PC-3 (cell line): ENCODE results near the gene OLFM4. TPM values are rescaled to one million over a fixed set of nuclear protein-coding genes. Genes with fewer than 3 reads are reported as not detected.

Source experiments
- ATAC-seq: fragments of 200-7000 bp; cut with Tn5 transposase; 2 replicates; pipeline ENCODE4 v1.9.1; 2020; ENCODE audit warnings: mild to moderate bottlenecking, moderate library complexity
- BruUV-seq: library from RNA; stranded (reverse); fragments of 400-500 nt; replicated peaks from 2 replicates; lab custom pipeline; 2021; lab: Mats Ljungman, UMichigan
- CTCF ChIA-PET: fragments of 300-600 bp; sonication (Branson Sonifier 250); formaldehyde crosslinking; loops from one replicate; lab custom pipeline; 2022; ENCODE audit warnings: antibody characterized with exemption; lab: Charles Lee
- POLR2A ChIA-PET: fragments of 300-600 bp; sonication (Branson Sonifier 250); formaldehyde crosslinking; loops from one replicate; lab custom pipeline; 2022; ENCODE audit warnings: antibody characterized with exemption; ENCODE audit not compliant: unreplicated experiment; lab: Charles Lee
- DNase-seq: peaks from one replicate; pipeline ENCODE4 v3.0.0-alpha.2; 2015
- H2AFZ ChIP-seq: fragments of 300-600 bp; sonication (generic); 2 replicates; pipeline ENCODE4 v1.6.0; 2016; ENCODE audit warnings: antibody characterized with exemption, low read length
- H3F3A ChIP-seq: fragments of 300-600 bp; sonication (generic); one replicate; pipeline ENCODE4 v1.6.0; 2017; ENCODE audit warnings: antibody characterized with exemption, low read length, control low read depth, mild to moderate bottlenecking; ENCODE audit not compliant: unreplicated experiment
- H3K27ac ChIP-seq: fragments of 300-600 bp; sonication (generic); 2 replicates; pipeline ENCODE4 v1.5.1; 2016; ENCODE audit warnings: mild to moderate bottlenecking, low read length
- H3K27me3 ChIP-seq: fragments of 300-600 bp; sonication (generic); 2 replicates; pipeline ENCODE4 v1.6.1; 2016; ENCODE audit warnings: low read length, mixed read lengths
- H3K36me3 ChIP-seq: fragments of 300-600 bp; sonication (generic); 2 replicates; pipeline ENCODE4 v1.6.1; 2016; ENCODE audit warnings: low read depth, mixed run types, low read length, mixed read lengths
- H3K4me1 ChIP-seq: fragments of 300-600 bp; sonication (generic); 2 replicates; pipeline ENCODE4 v1.5.1; 2016; ENCODE audit warnings: low read length; ENCODE audit not compliant: insufficient read depth
- H3K4me2 ChIP-seq: fragments of 300-600 bp; sonication (generic); 2 replicates; pipeline ENCODE4 v1.6.0; 2016; ENCODE audit warnings: low read length
- H3K4me3 ChIP-seq: fragments of 300-600 bp; sonication (generic); 2 replicates; pipeline ENCODE4 v1.5.1; 2016; ENCODE audit warnings: mild to moderate bottlenecking, low read length, mixed read lengths
- H3K79me2 ChIP-seq: fragments of 300-600 bp; sonication (generic); 2 replicates; pipeline ENCODE4 v1.6.1; 2017; ENCODE audit warnings: low read length, mixed read lengths
- H3K9ac ChIP-seq: fragments of 300-600 bp; sonication (generic); 2 replicates; pipeline ENCODE4 v1.6.0; 2016; ENCODE audit warnings: mild to moderate bottlenecking, low read length
- H3K9me2 ChIP-seq: fragments of 300-600 bp; sonication (generic); replicated peaks from 2 replicates; pipeline ENCODE4 v1.6.1; 2016; ENCODE audit warnings: mixed run types, low read length, mixed read lengths
- H3K9me3 ChIP-seq: fragments of 300-600 bp; sonication (generic); 2 replicates; pipeline ENCODE4 v1.6.1; 2016; ENCODE audit warnings: low read length, mixed read lengths
- H4K20me1 ChIP-seq: fragments of 300-600 bp; sonication (generic); 2 replicates; pipeline ENCODE4 v1.6.1; 2016; ENCODE audit warnings: low read length, mixed read lengths
- EZH2 ChIP-seq: fragments of 300-600 bp; sonication (generic); IDR thresholded peaks from one replicate; pipeline ENCODE4 v1.6.1; 2017; ENCODE audit warnings: antibody characterized with exemption, mild to moderate bottlenecking, low read length; ENCODE audit not compliant: unreplicated experiment
- EZH2phosphoT487 ChIP-seq: fragments of 300-600 bp; sonication (generic); IDR thresholded peaks from 2 replicates; pipeline ENCODE4 v1.6.1; 2018; ENCODE audit warnings: mild to moderate bottlenecking, antibody characterized with exemption, low read length, borderline replicate concordance
- intact Hi-C: fragments of 100-400 bp; cut with micrococcal nuclease; formaldehyde crosslinking; loops from 2 replicates; pipeline ENCODE4 v1.9.0; 2023
- total RNA-seq: library from RNA; depleted of rRNA; stranded (reverse); fragments of >200 nt; gene quantifications from 2 replicates; pipeline ENCODE4 v1.2.3, GENCODE V29; 2014
- TF ChIP-seq, protein P1 (sequence below): fragments of 300-600 bp; sonication (generic); conservative IDR thresholded peaks from 2 replicates; pipeline ENCODE4 v1.5.1; 2017; ENCODE audit warnings: antibody characterized with exemption, low read depth, mild to moderate bottlenecking, low read length

The OLFM4 gene
- total RNA-seq, 1 experiment from 2014 or later = not detected

DNA sequence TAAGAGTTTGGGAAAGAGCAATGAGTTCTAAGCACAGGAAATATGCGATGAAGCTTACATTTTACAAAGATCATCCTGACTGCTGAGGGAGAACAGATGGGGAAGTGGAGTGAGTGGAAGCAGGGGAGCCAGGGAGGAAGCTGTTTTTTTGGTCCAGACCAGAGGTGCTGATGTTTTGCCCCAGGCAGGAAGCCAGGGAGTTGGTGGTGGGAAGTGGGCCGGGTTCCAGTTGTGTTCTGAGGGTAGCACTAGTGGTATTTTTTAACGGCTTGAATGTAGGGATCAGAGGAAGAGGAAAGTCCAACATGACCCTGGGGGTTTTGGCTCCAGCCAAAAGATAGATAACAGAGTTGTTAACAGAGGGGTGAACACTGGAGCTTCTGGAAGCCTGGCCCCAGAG lies 20.7 kb upstream of the OLFM4 start:
- Histone ChIP-seq H3K27ac (no peak overlapping the region), H3K4me3 (no peak overlapping the region), H3K79me2 (no peaks in the 10 kb centered on the region), H3K27me3 (no peaks in the 10 kb centered on the region), H3K9me2 (no peaks in the 10 kb centered on the region), H3K9me3 (no peaks in the 10 kb centered on the region), H3K4me2 (no peak overlapping the region), H2AFZ (no peak overlapping the region), H3F3A (no peaks in the 10 kb centered on the region), H3K9ac (no peak overlapping the region), H3K36me3 (no peaks in the 10 kb centered on the region), H4K20me1 (no peaks in the 10 kb centered on the region), H3K4me1 (no peaks in the 10 kb centered on the region)
- no TSS peak for BruUV-seq
- POLR2A ChIA-PET = no interaction called here
- intact Hi-C loops = no loop called here
- CTCF ChIA-PET = no interaction called here
- DNase-seq (no peak), ATAC-seq (no peak)
- TF ChIP-seq EZH2 = no peak
- TF ChIP-seq, protein P1, sequence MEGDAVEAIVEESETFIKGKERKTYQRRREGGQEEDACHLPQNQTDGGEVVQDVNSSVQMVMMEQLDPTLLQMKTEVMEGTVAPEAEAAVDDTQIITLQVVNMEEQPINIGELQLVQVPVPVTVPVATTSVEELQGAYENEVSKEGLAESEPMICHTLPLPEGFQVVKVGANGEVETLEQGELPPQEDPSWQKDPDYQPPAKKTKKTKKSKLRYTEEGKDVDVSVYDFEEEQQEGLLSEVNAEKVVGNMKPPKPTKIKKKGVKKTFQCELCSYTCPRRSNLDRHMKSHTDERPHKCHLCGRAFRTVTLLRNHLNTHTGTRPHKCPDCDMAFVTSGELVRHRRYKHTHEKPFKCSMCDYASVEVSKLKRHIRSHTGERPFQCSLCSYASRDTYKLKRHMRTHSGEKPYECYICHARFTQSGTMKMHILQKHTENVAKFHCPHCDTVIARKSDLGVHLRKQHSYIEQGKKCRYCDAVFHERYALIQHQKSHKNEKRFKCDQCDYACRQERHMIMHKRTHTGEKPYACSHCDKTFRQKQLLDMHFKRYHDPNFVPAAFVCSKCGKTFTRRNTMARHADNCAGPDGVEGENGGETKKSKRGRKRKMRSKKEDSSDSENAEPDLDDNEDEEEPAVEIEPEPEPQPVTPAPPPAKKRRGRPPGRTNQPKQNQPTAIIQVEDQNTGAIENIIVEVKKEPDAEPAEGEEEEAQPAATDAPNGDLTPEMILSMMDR = no peak
- TF ChIP-seq EZH2phosphoT487 = no peak

DNA sequence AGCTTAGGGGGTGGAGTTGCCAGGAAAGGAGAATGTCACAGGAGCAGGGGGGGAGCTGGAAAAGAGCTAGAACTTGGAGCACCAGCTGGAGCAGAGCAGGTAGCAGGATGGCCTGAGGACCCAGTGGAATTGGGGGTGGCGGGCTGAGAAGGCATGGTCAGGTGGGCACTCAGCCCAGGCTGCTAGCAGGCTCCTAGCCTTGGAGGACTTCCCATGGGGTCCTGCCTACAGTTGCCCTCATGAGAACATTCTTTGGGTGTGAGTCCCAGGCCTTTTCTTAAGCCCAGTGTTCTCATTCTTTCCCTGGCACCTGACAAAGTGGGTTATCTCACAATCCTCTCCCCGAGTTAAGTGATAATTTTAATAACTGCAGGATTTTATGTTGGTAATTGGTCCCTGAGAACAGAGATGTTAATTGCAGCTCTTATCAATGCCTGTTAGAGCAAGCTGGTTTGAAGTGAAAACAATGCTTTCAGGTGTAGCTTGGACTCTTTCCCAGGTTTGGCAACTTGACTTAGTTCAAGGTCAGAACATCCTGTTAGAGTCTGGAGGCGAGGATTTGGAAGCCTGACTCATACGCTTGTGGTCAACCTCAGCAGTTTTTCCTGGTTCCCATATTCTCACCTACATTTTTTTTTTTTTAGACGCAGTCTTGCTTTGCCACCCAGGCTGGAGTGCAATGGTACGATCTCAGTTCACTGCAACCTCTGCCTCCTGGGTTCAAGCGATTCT lies 18.1 kb upstream of the OLFM4 start:
- ATAC-seq = no peak
- H3K4me2 ChIP-seq = no peak overlapping the region
- no TSS peak for BruUV-seq
- H3K9me3 ChIP-seq = no peaks in the 10 kb centered on the region
- ChIA-PET CTCF (no interaction called here), POLR2A (no interaction called here)
- H3K9me2 ChIP-seq = no peaks in the 10 kb centered on the region
- no peaks in the 10 kb centered on the region for H3K4me1 ChIP-seq
- H3K79me2 ChIP-seq = no peaks in the 10 kb centered on the region
- no peak overlapping the region for H3K9ac ChIP-seq
- H4K20me1 ChIP-seq = no peaks in the 10 kb centered on the region
- H3F3A ChIP-seq = no peaks in the 10 kb centered on the region
- intact Hi-C loops = no loop called here
- H3K27ac ChIP-seq = no peak overlapping the region
- H3K36me3 ChIP-seq = no peaks in the 10 kb centered on the region
- no peak overlapping the region for H2AFZ ChIP-seq
- TF ChIP-seq, protein P1 = no peak
- TF ChIP-seq EZH2phosphoT487 = no peak
- TF ChIP-seq EZH2 = no peak
- no peak overlapping the region for H3K4me3 ChIP-seq
- DNase-seq = peak; percentile 35
- H3K27me3 ChIP-seq = no peaks in the 10 kb centered on the region

DNA sequence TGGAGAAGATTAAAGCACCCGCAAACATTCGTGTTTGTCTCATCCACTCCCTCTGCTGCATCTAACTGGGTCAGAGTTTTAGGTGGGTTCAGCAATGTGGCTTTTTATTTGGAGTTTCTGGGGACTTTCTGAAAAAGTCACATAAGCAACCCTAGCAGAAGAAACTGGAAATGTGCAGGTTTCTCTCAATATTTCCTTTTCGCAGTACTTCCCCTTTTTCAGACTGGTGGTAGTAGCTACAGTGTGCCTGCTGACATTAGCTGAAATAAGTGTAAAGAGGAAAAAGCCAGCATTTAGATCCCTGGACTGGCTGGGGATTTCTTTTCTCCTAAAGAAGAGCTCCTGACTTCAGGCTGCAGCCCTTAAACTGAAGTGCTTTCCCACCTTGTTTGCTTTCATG lies 15.9 kb upstream of the OLFM4 start:
- intact Hi-C loops = no loop called here
- Histone ChIP-seq H3K27ac (no peak overlapping the region), H3K4me2 (no peak overlapping the region), H3K4me3 (no peak overlapping the region), H2AFZ (no peak overlapping the region), H3K79me2 (no peaks in the 10 kb centered on the region), H3K9me2 (no peaks in the 10 kb centered on the region), H3K9ac (no peak overlapping the region), H3F3A (no peaks in the 10 kb centered on the region), H4K20me1 (no peaks in the 10 kb centered on the region), H3K27me3 (no peaks in the 10 kb centered on the region), H3K9me3 (no peaks in the 10 kb centered on the region), H3K36me3 (no peaks in the 10 kb centered on the region), H3K4me1 (no peaks in the 10 kb centered on the region)
- ATAC-seq = no peak
- POLR2A ChIA-PET = no interaction called here
- DNase-seq = no peak
- no TSS peak for BruUV-seq
- CTCF ChIA-PET = no interaction called here
- TF ChIP-seq EZH2phosphoT487 (no peak), EZH2 (no peak)
- TF ChIP-seq, protein P1 = no peak
